IMR-90 (cell line): ENCODE data around the gene MMAB. TPM values are rescaled to one million over a fixed set of nuclear protein-coding genes. Genes with fewer than 3 reads are reported as not detected.

Source experiments
- ATAC-seq: fragments of 200-7000 bp; cut with Tn5 transposase; 2 replicates; pipeline ENCODE4 v1.9.1; 2020; ENCODE audit warnings: low read depth, mild to moderate bottlenecking, moderate library complexity
- BruUV-seq: library from RNA; stranded (reverse); fragments of 400-500 nt; replicated peaks from 2 replicates; lab custom pipeline; 2021; lab: Mats Ljungman, UMichigan
- CTCF ChIA-PET: fragments of 300-600 bp; formaldehyde crosslinking; extraction: SDS; loops from one replicate; lab custom pipeline; 2021; ENCODE audit warnings: antibody characterized with exemption; lab: Yijun Ruan, JAX
- POLR2A ChIA-PET: fragments of 300-600 bp; sonication (Branson Sonifier 250); formaldehyde crosslinking; loops from one replicate; lab custom pipeline; 2022; ENCODE audit warnings: antibody characterized with exemption; ENCODE audit not compliant: unreplicated experiment; lab: Charles Lee
- DNase-seq: peaks from one replicate; pipeline ENCODE4 v3.0.0; 2013
- H2AFZ ChIP-seq: replicated peaks from 2 replicates; pipeline ENCODE3; 2013; ENCODE audit warnings: low read length, mild to moderate bottlenecking; ENCODE audit not compliant: poor library complexity
- H2AK5ac ChIP-seq: 2 replicates; pipeline ENCODE4 v1.6.1; 2013; ENCODE audit warnings: low read depth, low read length, inconsistent platforms
- H2AK9ac ChIP-seq: replicated peaks from 2 replicates; pipeline ENCODE3; 2013; ENCODE audit warnings: mild to moderate bottlenecking, low read depth, low read length, moderate library complexity; ENCODE audit not compliant: poor library complexity
- H2BK120ac ChIP-seq: 2 replicates; pipeline ENCODE4 v1.6.1; 2013; ENCODE audit warnings: low read depth, low read length, inconsistent platforms
- H2BK15ac ChIP-seq: 3 replicates; pipeline ENCODE4 v1.6.1; 2013; ENCODE audit warnings: low read depth, low read length, inconsistent platforms
- H2BK20ac ChIP-seq: 2 replicates; pipeline ENCODE4 v1.6.1; 2013; ENCODE audit warnings: low read depth, mild to moderate bottlenecking, inconsistent platforms, low read length, moderate library complexity
- H2BK5ac ChIP-seq: 2 replicates; pipeline ENCODE4 v1.6.1; 2013; ENCODE audit warnings: mild to moderate bottlenecking, low read depth, low read length, inconsistent platforms; ENCODE audit not compliant: poor library complexity, severe bottlenecking
- H3K14ac ChIP-seq: replicated peaks from 2 replicates; pipeline ENCODE4 v1.6.1; 2013; ENCODE audit warnings: low read depth, low read length, inconsistent platforms
- H3K18ac ChIP-seq: 2 replicates; pipeline ENCODE4 v1.6.1; 2013; ENCODE audit warnings: low read depth, low read length, control low read depth
- H3K23ac ChIP-seq: 2 replicates; pipeline ENCODE4 v1.6.1; 2013; ENCODE audit warnings: low read depth, low read length, inconsistent platforms
- H3K27ac ChIP-seq: 2 replicates; pipeline ENCODE4 v1.5.1; 2013; ENCODE audit warnings: mild to moderate bottlenecking, control low read depth, low read length; ENCODE audit not compliant: insufficient read depth
- H3K27me3 ChIP-seq: 2 replicates; pipeline ENCODE4 v1.6.1; 2013; ENCODE audit warnings: low read length; ENCODE audit not compliant: control insufficient read depth, insufficient read depth
- H3K36me3 ChIP-seq: 2 replicates; pipeline ENCODE4 v1.6.1; 2013; ENCODE audit warnings: low read length, mixed read lengths; ENCODE audit not compliant: control insufficient read depth, insufficient read depth
- H3K4ac ChIP-seq: 2 replicates; pipeline ENCODE4 v1.6.1; 2013; ENCODE audit warnings: low read depth, low read length, inconsistent platforms
- H3K4me1 ChIP-seq: 2 replicates; pipeline ENCODE4 v1.6.1; 2013; ENCODE audit warnings: low read length, mixed read lengths; ENCODE audit not compliant: control insufficient read depth, insufficient read depth
- H3K4me2 ChIP-seq: 2 replicates; pipeline ENCODE4 v1.6.1; 2013; ENCODE audit warnings: low read depth, mild to moderate bottlenecking, control low read depth, low read length, moderate library complexity
- H3K4me3 ChIP-seq: 2 replicates; pipeline ENCODE4 v1.5.1; 2013; ENCODE audit warnings: low read depth, mild to moderate bottlenecking, control low read depth, low read length, moderate library complexity; ENCODE audit not compliant: insufficient read depth
- H3K56ac ChIP-seq: 2 replicates; pipeline ENCODE4 v1.6.1; 2013; ENCODE audit warnings: low read length, inconsistent platforms; ENCODE audit not compliant: insufficient read depth; ENCODE audit errors: extremely low read depth
- H3K79me1 ChIP-seq, 2 experiments: 2 replicates each; pipeline ENCODE4 v1.6.1; 2013; ENCODE audit warnings: low read length in 2 of 2, inconsistent platforms in 1 of 2, low read depth in 1 of 2
- H3K9ac ChIP-seq: 2 replicates; pipeline ENCODE4 v1.6.1; 2013; ENCODE audit warnings: low read depth, low read length, control low read depth
- H3K9me1 ChIP-seq: 2 replicates; pipeline ENCODE4 v1.6.1; 2013; ENCODE audit warnings: low read length, inconsistent platforms; ENCODE audit not compliant: insufficient read depth
- H3K9me3 ChIP-seq: 2 replicates; pipeline ENCODE4 v1.6.1; 2013; ENCODE audit warnings: low read length; ENCODE audit not compliant: control insufficient read depth, insufficient read depth
- H4K20me1 ChIP-seq: 2 replicates; pipeline ENCODE4 v1.6.1; 2013; ENCODE audit warnings: low read length, inconsistent platforms; ENCODE audit not compliant: insufficient read depth
- H4K5ac ChIP-seq: 2 replicates; pipeline ENCODE4 v1.6.1; 2013; ENCODE audit warnings: mild to moderate bottlenecking, low read depth, low read length, control low read depth
- H4K8ac ChIP-seq, 2 experiments: 2 replicates each; pipeline ENCODE4 v1.6.1; 2013; ENCODE audit warnings: low read depth in 2 of 2, low read length in 2 of 2, control low read depth in 1 of 2, inconsistent platforms in 1 of 2
- H4K91ac ChIP-seq: 2 replicates; pipeline ENCODE4 v1.6.1; 2013; ENCODE audit warnings: low read depth, low read length, inconsistent platforms; ENCODE audit not compliant: insufficient read depth
- BHLHE40 ChIP-seq: fragments of 150-350 bp; IDR thresholded peaks from 2 replicates; pipeline ENCODE4 v1.6.1; 2016; ENCODE audit warnings: mild to moderate bottlenecking, low read depth, low read length
- CEBPB ChIP-seq: IDR thresholded peaks from 2 replicates; pipeline ENCODE4 v1.6.1; 2012; ENCODE audit warnings: low read depth, low read length, improper control_type of control experiment
- CHD1 ChIP-seq: IDR thresholded peaks from 2 replicates; pipeline ENCODE4 v1.6.1; 2012; ENCODE audit warnings: low read depth, low read length, improper control_type of control experiment
- CTCF ChIP-seq: conservative IDR thresholded peaks from 2 replicates; pipeline ENCODE4 v1.5.1; 2012; ENCODE audit warnings: mild to moderate bottlenecking, low read depth, low read length, improper control_type of control experiment
- ELK1 ChIP-seq: fragments of 150-350 bp; IDR thresholded peaks from 2 replicates; pipeline ENCODE4 v1.6.1; 2016; ENCODE audit warnings: low read depth, mild to moderate bottlenecking, low read length, moderate library complexity, borderline replicate concordance
- FOS ChIP-seq: fragments of 150-350 bp; IDR thresholded peaks from 2 replicates; pipeline ENCODE4 v1.6.1; 2016; ENCODE audit warnings: low read depth, low read length
- MAFK ChIP-seq: IDR thresholded peaks from 2 replicates; pipeline ENCODE4 v1.6.1; 2012; ENCODE audit warnings: low read depth, low read length, improper control_type of control experiment
- MAZ ChIP-seq: IDR thresholded peaks from 2 replicates; pipeline ENCODE4 v1.6.1; 2012; ENCODE audit warnings: low read depth, mild to moderate bottlenecking, low read length, improper control_type of control experiment, moderate library complexity, borderline replicate concordance
- MXI1 ChIP-seq: IDR thresholded peaks from 2 replicates; pipeline ENCODE4 v1.6.1; 2012; ENCODE audit warnings: low read depth, mild to moderate bottlenecking, low read length, moderate library complexity, borderline replicate concordance
- NFE2L2 ChIP-seq: fragments of 150-350 bp; IDR thresholded peaks from 2 replicates; pipeline ENCODE4 v1.6.1; 2016; ENCODE audit warnings: low read depth, mild to moderate bottlenecking, low read length
- POLR2A ChIP-seq: IDR thresholded peaks from 2 replicates; pipeline ENCODE4 v1.6.1; 2012; ENCODE audit warnings: mild to moderate bottlenecking, low read depth, low read length
- RAD21 ChIP-seq: IDR thresholded peaks from 2 replicates; pipeline ENCODE4 v1.6.1; 2012; ENCODE audit warnings: low read length, improper control_type of control experiment
- RCOR1 ChIP-seq: IDR thresholded peaks from 2 replicates; pipeline ENCODE4 v1.6.1; 2012; ENCODE audit warnings: mild to moderate bottlenecking, low read length, improper control_type of control experiment; ENCODE audit not compliant: insufficient replicate concordance
- RFX5 ChIP-seq: IDR thresholded peaks from 2 replicates; pipeline ENCODE4 v1.8.0; 2012; ENCODE audit warnings: low read depth, mild to moderate bottlenecking, low read length, moderate library complexity
- SMC3 ChIP-seq: fragments of 150-350 bp; IDR thresholded peaks from 2 replicates; pipeline ENCODE4 v1.6.1; 2016; ENCODE audit warnings: low read depth, mild to moderate bottlenecking, antibody characterized with exemption, low read length, moderate library complexity
- USF2 ChIP-seq: fragments of 150-350 bp; IDR thresholded peaks from 2 replicates; pipeline ENCODE4 v1.6.1; 2017; ENCODE audit warnings: mild to moderate bottlenecking, antibody characterized with exemption, low read length, low read depth
- WGBS, 2 experiments: methylation state at CpG; one replicate each; pipeline versions ENCODE4 v1.1.5 to v1.1.7; 2013; ENCODE audit warnings: missing lambda C conversion rate in 2 of 2; ENCODE audit not compliant: insufficient read length in 1 of 2; ENCODE audit errors: extremely low coverage in 2 of 2; 5-methylcytosine and 5-hydroxymethylcytosine counted together
- dilution Hi-C: fragments of 300-500 bp; cut with HindIII; formaldehyde crosslinking; loops from one replicate; pipeline ENCODE4 v1.14.3; 2018; ENCODE audit warnings: low sequenced_read_pairs; ENCODE audit not compliant: unreplicated experiment
- in situ Hi-C: fragments of 300-500 bp; cut with MboI; formaldehyde crosslinking; loops from 3 replicates; pipeline ENCODE4 v1.14.3; 2019; ENCODE audit warnings: low sequenced_read_pairs, inconsistent platforms, mixed read lengths
- intact Hi-C: fragments of 100-400 bp; cut with micrococcal nuclease; formaldehyde crosslinking; loops from 2 replicates; pipeline ENCODE4 v1.10.0; 2022
- polyA plus RNA-seq, 3 experiments: library from polyadenylated mRNA; depleted of rRNA; stranded (reverse); fragments of >200 nt; gene quantifications; 2 replicates each; pipeline ENCODE4 v1.2.3, GENCODE V29; 2012; ENCODE audit warnings: low replicate concordance in 1 of 3
- total RNA-seq: library from RNA; depleted of rRNA; stranded (reverse); fragments of >200 nt; gene quantifications from 2 replicates; pipeline ENCODE4 v1.2.3, GENCODE V29; 2012

The MMAB gene
- total and polyA plus RNA-seq, 2 of the 4 experiments (the other 2 are of a cell fraction): 16.5 to 16.9 TPM

- H3K14ac ChIP-seq: no peak overlapping the region
- dilution Hi-C loops (no loop called here), intact Hi-C loops (no loop called here), in situ Hi-C loops (loop anchor here (5.0 kb wide), 1 partner anchor 180 kb away; no protein-coding TSS in a partner anchor)
- no peak overlapping the region for H2AK5ac ChIP-seq
- no peaks in the 10 kb centered on the region for H3K4me1 ChIP-seq
- ChIA-PET POLR2A (no interaction called here), CTCF (no interaction called here)
- H4K20me1 ChIP-seq: no peaks in the 10 kb centered on the region
- TF ChIP-seq POLR2A: no peak
- no peak for TF ChIP-seq USF2
- TF ChIP-seq BHLHE40: no peak
- TF ChIP-seq CEBPB: no peak
- no peak for TF ChIP-seq NFE2L2
- no peak for TF ChIP-seq CTCF
- TF ChIP-seq SMC3: no peak
- TF ChIP-seq RAD21: no peak
- TF ChIP-seq RCOR1: no peak
- TF ChIP-seq MAZ: no peak
- TF ChIP-seq FOS: no peak
- no peak for TF ChIP-seq ELK1
- no peak for TF ChIP-seq CHD1
- TF ChIP-seq MAFK: no peak
- TF ChIP-seq MXI1: no peak
- TF ChIP-seq RFX5: no peak
- no peak overlapping the region for H2BK20ac ChIP-seq
- no peak overlapping the region for H2BK5ac ChIP-seq
- no peak overlapping the region for H4K8ac ChIP-seq
- no peak overlapping the region for H3K56ac ChIP-seq
- H3K4ac ChIP-seq: no peak overlapping the region
- H3K9me1 ChIP-seq: no peaks in the 10 kb centered on the region; the same call in 1 of the 2 replicates
- no peak overlapping the region for H4K91ac ChIP-seq
- H2AFZ ChIP-seq: no peak overlapping the region
- BruUV-seq: no TSS peak
- H3K9ac ChIP-seq: no peak overlapping the region
- no peaks in the 10 kb centered on the region for H3K36me3 ChIP-seq
- no peaks in the 10 kb centered on the region for H3K27me3 ChIP-seq
- H2BK15ac ChIP-seq: no peak overlapping the region
- H3K27ac ChIP-seq: no peak overlapping the region
- H4K5ac ChIP-seq: no peak overlapping the region
- no peak overlapping the region for H3K4me3 ChIP-seq
- no peaks in the 10 kb centered on the region for H3K79me1 ChIP-seq
- WGBS, 2 experiments: 100% methylated on average over 3 of the region's 19 CpGs; no CpG with 5 or more reads in 1 of the 2 experiments
- ATAC-seq: no peak
- no peaks in the 10 kb centered on the region for H3K9me3 ChIP-seq
- no peak overlapping the region for H2BK120ac ChIP-seq
- H3K23ac ChIP-seq: no peak overlapping the region
- H3K4me2 ChIP-seq: no peak overlapping the region
- no peak for DNase-seq
- H2AK9ac ChIP-seq: no peak overlapping the region
- H3K18ac ChIP-seq: no peak overlapping the region
These were observed 19.0 kb upstream of the MMAB start for GRCh38 chr12:109592195-109592904.
